GM19328 (cell line): ENCODE measurements around the gene HBZ.
"Not testable (repeated sequence)": the region's sequence is repeated elsewhere in the genome, so short reads cannot be mapped to it uniquely, and the experiment has no call there.

Experiments used
- ATAC-seq: cut with Tn5 transposase; IDR thresholded peaks from one replicate; pipeline ENCODE4 v1.9.1; 2021; ENCODE audit warnings: mild to moderate bottlenecking, moderate library complexity; ENCODE audit not compliant: unreplicated experiment

Gene HBZ

GRCh38 chr16:164134-164823, 11.8 kb downstream of the HBZ start:
- ATAC-seq: not testable (repeated sequence)

- no peak for ATAC-seq
Measured at GRCh38 chr16:164827-165538, 12.5 kb downstream of the HBZ start.

DNA sequence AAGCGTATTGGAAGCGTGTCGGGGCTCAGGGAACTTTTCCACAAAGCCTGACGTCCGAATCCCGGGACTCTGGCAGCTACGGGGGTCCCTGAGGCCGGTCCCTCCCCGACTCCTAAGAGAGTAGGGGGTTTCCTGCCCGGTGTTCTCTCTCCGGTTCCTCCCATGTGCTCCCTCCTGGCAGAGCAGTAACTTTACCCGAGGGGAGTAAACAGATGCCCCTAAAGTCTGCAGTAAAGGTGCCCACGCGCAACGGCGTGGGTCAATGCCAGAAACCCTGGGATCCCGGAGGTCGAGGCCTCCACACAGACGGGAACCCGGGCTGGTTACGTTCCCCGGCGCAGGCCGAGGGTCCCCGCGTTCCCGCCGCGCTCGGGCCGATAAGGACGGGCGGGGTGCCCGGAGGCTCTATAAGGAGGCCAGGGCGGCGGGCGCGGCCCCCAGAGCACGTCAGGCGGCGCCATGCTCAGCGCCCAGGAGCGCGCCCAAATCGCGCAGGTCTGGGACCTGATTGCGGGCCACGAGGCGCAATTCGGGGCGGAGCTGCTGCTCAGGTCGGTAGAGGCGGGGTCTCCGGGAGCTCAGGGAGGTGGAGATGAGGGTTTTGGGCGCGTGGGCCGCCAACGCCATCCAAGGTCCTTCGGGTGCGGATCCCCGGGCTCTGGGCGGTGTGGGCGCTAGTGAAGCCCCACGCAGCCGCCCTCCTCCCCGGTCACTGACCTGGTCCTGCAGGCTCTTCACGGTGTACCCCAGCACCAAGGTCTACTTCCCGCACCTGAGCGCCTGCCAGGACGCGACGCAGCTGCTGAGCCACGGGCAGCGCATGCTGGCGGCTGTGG, 13.3 kb downstream of the HBZ start, which contains the start of gene HBM:
Gene HBM (plus strand): TSS at position 440 of the 836 bp plus-strand sequence. CDS start 20 bp downstream, at position 460.
- ATAC-seq: no peak

DNA sequence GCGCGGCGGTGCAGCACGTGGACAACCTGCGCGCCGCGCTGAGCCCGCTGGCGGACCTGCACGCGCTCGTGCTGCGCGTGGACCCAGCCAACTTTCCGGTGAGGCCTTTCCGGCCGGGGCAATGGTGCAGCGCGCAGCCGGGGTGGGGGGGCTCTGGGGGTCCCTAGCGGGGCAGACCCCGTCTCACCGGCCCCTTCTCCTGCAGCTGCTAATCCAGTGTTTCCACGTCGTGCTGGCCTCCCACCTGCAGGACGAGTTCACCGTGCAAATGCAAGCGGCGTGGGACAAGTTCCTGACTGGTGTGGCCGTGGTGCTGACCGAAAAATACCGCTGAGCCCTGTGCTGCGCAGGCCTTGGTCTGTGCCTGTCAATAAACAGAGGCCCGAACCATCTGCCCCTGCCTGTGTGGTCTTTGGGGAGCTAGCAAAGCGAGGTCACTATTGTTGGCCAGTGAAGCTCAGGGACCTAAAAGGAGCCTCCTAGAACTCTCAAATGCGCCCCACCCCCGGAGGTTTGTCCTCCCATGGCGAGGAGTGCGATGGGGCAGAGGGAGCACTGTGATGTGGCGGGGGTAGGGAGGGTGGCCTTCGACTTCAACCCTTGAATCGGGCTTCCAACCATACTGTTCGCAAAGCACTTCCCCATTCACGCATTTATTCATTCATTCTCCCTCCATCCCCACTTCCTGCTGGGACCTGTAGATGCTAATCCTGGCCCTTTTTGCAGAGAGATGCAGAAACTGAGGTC, 14.1 kb downstream of the HBZ start:
- ATAC-seq: no peak

DNA sequence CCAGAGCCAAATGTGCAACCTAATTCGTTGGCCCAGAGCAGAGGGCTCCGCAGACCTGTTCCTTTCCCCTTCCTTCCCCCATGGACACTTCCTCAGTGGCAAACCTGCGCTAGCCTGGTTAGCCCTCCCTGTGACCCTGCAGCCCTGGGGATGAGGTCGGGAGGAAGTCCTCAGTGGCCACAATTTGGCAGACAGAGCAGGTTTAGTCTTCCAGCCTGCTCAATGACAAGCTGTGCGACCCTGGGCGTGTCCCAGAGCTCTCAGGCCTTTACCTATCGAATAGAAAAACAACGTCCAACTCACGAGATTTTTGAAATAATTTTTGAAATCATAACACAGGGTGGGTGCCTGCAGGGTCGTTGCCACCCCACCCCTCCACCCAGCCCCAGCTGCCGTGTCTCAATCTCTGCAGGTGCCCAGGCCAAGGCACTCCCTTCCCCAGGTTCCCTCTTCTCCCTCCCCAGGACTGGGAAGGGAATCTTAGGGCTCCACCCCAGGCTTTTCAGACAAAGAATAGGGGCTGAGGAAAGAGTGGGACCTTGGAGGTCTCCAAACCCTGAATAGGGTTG, 14.8 kb downstream of the HBZ start:
- no peak for ATAC-seq

- no peak for ATAC-seq
Measured at GRCh38 chr16:168424-168823, 16.0 kb downstream of the HBZ start.

- no peak for ATAC-seq
Measured at GRCh38 chr16:169014-169413, 16.6 kb downstream of the HBZ start.

- ATAC-seq: not testable (repeated sequence)
Measured at GRCh38 chr16:170088-170507, 17.7 kb downstream of the HBZ start.

- no peak for ATAC-seq
Measured at GRCh38 chr16:170788-171187, 18.3 kb downstream of the HBZ start.

DNA sequence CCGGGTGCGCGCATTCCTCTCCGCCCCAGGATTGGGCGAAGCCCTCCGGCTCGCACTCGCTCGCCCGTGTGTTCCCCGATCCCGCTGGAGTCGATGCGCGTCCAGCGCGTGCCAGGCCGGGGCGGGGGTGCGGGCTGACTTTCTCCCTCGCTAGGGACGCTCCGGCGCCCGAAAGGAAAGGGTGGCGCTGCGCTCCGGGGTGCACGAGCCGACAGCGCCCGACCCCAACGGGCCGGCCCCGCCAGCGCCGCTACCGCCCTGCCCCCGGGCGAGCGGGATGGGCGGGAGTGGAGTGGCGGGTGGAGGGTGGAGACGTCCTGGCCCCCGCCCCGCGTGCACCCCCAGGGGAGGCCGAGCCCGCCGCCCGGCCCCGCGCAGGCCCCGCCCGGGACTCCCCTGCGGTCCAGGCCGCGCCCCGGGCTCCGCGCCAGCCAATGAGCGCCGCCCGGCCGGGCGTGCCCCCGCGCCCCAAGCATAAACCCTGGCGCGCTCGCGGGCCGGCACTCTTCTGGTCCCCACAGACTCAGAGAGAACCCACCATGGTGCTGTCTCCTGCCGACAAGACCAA, 20.0 kb downstream of the HBZ start, which contains the start of gene HBA2:
Gene HBA2 (plus strand): TSS at position 503 of the 568 bp plus-strand sequence. CDS start 37 bp downstream, at position 540.
- not testable (repeated sequence) for ATAC-seq

DNA sequence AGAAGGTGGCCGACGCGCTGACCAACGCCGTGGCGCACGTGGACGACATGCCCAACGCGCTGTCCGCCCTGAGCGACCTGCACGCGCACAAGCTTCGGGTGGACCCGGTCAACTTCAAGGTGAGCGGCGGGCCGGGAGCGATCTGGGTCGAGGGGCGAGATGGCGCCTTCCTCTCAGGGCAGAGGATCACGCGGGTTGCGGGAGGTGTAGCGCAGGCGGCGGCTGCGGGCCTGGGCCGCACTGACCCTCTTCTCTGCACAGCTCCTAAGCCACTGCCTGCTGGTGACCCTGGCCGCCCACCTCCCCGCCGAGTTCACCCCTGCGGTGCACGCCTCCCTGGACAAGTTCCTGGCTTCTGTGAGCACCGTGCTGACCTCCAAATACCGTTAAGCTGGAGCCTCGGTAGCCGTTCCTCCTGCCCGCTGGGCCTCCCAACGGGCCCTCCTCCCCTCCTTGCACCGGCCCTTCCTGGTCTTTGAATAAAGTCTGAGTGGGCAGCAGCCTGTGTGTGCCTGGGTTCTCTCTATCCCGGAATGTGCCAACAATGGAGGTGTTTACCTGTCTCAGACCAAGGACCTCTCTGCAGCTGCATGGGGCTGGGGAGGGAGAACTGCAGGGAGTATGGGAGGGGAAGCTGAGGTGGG, 20.9 kb downstream of the HBZ start:
- not testable (repeated sequence) for ATAC-seq

GRCh38 chr16:173928-174769, 21.7 kb downstream of the HBZ start:
- ATAC-seq: not testable (repeated sequence)

DNA sequence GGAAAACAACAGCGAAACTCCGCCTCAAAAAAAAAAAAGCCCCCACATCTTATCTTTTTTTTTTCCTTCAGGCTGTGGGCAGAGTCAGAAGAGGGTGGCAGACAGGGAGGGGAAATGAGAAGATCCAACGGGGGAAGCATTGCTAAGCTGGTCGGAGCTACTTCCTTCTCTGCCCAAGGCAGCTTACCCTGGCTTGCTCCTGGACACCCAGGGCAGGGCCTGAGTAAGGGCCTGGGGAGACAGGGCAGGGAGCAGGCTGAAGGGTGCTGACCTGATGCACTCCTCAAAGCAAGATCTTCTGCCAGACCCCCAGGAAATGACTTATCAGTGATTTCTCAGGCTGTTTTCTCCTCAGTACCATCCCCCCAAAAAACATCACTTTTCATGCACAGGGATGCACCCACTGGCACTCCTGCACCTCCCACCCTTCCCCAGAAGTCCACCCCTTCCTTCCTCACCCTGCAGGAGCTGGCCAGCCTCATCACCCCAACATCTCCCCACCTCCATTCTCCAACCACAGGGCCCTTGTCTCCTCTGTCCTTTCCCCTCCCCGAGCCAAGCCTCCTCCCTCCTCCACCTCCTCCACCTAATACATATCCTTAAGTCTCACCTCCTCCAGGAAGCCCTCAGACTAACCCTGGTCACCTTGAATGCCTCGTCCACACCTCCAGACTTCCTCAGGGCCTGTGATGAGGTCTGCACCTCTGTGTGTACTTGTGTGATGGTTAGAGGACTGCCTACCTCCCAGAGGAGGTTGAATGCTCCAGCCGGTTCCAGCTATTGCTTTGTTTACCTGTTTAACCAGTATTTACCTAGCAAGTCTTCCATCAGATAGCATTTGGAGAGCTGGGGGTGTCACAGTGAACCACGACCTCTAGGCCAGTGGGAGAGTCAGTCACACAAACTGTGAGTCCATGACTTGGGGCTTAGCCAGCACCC, 22.8 kb downstream of the HBZ start:
- ATAC-seq: no peak

GRCh38 chr16:176006-176405, 23.6 kb downstream of the HBZ start:
- ATAC-seq: not testable (repeated sequence)

DNA sequence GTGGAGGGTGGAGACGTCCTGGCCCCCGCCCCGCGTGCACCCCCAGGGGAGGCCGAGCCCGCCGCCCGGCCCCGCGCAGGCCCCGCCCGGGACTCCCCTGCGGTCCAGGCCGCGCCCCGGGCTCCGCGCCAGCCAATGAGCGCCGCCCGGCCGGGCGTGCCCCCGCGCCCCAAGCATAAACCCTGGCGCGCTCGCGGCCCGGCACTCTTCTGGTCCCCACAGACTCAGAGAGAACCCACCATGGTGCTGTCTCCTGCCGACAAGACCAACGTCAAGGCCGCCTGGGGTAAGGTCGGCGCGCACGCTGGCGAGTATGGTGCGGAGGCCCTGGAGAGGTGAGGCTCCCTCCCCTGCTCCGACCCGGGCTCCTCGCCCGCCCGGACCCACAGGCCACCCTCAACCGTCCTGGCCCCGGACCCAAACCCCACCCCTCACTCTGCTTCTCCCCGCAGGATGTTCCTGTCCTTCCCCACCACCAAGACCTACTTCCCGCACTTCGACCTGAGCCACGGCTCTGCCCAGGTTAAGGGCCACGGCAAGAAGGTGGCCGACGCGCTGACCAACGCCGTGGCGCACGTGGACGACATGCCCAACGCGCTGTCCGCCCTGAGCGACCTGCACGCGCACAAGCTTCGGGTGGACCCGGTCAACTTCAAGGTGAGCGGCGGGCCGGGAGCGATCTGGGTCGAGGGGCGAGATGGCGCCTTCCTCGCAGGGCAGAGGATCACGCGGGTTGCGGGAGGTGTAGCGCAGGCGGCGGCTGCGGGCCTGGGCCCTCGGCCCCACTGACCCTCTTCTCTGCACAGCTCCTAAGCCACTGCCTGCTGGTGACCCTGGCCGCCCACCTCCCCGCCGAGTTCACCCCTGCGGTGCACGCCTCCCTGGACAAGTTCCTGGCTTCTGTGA, 24.3 kb downstream of the HBZ start, which contains the start of gene HBA1:
Gene HBA1 (plus strand): TSS at position 204 of the 906 bp plus-strand sequence. CDS start 37 bp downstream, at position 241.
- ATAC-seq: not testable (repeated sequence)

DNA sequence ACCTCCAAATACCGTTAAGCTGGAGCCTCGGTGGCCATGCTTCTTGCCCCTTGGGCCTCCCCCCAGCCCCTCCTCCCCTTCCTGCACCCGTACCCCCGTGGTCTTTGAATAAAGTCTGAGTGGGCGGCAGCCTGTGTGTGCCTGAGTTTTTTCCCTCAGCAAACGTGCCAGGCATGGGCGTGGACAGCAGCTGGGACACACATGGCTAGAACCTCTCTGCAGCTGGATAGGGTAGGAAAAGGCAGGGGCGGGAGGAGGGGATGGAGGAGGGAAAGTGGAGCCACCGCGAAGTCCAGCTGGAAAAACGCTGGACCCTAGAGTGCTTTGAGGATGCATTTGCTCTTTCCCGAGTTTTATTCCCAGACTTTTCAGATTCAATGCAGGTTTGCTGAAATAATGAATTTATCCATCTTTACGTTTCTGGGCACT, 25.0 kb downstream of the HBZ start:
- no peak for ATAC-seq
